Femur (tissue), 1 donor: Measurements from ENCODE around the gene ANKRD30B.
"Not testable (repeated sequence)": the region's sequence is repeated elsewhere in the genome, so short reads cannot be mapped to it uniquely, and the experiment has no call there.

Experiments
- DNase-seq: peaks from one replicate; pipeline ENCODE4 v3.0.0-alpha.2; 2017

Gene ANKRD30B

DNA sequence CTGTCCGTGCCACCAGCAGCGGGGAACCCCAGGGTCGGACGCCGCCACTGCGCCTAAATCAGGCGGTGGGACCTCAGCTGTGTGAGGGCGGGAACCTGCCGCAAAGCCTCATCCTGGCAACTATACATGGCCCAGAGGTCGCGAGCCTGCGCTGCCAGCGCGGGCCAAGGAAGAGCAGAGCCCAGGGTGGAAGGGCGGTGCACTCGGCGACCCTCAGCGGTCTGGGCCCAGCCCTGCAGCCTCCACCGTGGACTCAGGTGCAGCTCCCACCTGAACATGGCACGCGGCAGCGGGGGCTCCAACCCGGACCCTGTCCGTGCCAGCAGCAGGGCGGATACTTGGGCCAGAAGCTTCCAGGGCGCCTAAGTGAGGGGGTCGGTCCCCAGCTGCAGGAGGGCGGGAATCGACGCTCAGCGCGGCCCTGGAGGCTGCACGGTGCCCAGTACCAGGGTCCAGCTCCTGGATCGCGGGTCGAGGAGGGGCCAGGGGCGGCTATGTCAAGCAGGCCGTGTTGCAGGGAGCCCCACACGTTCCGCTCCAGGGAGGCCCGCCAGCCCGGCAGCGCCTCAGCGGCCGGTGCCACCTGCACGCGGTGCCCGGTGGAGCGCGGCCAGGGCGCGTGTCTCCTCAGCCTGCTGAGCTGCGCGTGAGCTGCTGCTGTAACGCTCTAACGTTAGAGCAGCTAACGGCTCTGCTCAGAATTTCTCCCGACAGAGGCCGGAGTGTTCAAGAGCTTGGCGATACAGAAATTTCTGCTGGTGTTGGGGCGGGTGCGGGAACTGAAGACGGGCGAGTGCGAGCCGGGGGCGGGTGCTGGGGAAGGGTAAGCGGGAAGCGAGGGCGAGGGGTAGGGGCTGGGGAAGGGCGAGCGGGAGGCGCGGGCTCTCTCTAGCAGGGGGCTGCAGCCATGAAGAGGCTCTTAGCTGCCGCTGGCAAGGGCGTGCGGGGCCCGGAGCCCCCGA is at the start of gene ANKRD30B:
Gene ANKRD30B, plus strand, starts transcription at position 660 of the 962 bp plus-strand sequence. Its CDS starts 248 bp downstream, at position 908.
- no peak for DNase-seq

- DNase-seq, result not testable (repeated sequence)
Measured at GRCh38 chr18:14701286-14702040, 46.5 kb upstream of the ANKRD30B start.

DNA sequence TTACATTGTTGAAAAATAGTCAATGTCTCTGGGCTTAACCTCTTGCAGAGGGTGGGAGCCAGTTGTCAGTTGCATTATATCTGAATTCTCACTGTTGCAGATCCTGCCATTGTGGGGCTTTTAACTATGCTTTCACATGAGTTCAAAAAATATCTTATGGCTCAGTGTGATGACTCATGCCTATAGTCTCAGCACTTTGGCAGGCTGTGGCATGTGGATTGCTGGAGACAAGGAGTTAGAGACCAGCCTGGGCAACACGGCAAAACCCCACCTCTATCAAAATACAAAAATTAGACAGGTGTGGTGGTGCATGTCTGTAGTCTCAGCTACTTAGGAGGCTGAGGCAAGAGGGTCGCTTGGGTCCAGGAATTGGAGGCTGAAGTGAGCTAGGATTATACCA is 38.2 kb upstream of the ANKRD30B start:
- not testable (repeated sequence) for DNase-seq

GRCh38 chr18:14721569-14721968 is 26.4 kb upstream of the ANKRD30B start:
- DNase-seq, result not testable (repeated sequence)

GRCh38 chr18:14739056-14739455 is 8.9 kb upstream of the ANKRD30B start:
- DNase-seq, result not testable (repeated sequence)

- DNase-seq, result no peak
Measured at GRCh38 chr18:14746897-14747296, 1.1 kb upstream of the ANKRD30B start.

- DNase-seq, result no peak
Measured at GRCh38 chr18:14748496-14748895, 524 bp downstream of the ANKRD30B start.

- not testable (repeated sequence) for DNase-seq
Measured at GRCh38 chr18:14763566-14763965, 15.6 kb downstream of the ANKRD30B start.

DNA sequence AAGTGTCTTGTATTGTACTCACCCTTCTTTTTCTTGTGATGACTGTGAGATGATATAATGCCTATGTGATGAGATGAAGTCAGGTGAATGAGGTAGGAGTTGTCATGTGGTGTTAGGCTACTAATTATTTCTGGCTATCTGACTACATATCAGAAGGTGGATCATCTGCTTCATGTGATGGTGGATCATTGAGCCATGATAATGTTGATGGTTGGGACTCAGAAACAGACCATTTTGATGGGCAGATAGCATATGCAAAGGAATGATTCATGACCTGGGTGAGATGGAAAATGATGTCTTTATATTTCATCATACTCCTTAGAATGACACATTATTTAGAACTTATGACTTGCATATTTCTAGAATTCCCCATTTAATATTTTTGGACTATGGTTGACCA is 19.5 kb downstream of the ANKRD30B start:
- DNase-seq, result no peak

DNA sequence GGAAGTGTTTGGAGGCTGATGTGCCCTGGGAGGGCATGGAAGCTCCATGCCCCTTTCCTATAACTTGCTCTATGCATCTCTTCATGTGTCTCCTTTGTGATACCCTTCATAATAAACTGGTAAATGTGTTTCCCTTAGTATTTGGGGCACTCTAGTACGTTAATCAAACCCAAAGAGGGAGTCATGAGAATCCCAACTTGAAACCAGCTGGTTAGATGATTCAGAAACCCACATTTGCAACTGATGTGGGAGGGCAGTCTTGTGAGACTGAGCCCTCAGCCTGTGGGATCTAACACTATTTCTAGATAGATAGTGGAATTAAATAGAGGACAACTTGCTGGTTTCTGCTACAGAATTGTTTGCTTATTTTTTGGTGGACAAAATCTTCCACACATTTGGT is 20.3 kb downstream of the ANKRD30B start:
- DNase-seq, result no peak

- no peak for DNase-seq
Measured at GRCh38 chr18:14769381-14769780, 21.4 kb downstream of the ANKRD30B start.

DNA sequence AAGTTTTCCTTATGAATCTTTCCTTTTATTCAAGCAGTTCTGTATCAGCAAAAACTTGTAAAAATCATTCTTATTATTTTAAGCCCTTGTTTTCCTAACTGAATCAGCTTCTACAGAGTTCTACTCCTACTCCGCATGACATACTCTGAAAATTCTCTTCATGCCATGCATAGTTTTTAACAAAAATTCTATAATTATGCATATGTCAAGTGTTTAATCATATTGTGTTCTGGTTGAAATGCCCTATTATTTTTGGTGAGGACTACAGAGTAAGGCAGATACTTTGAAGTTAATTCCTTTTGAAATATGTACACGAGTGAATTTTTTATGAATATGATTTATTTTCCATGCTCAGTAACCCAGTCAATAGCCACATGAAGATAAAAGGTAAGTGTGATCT is 28.8 kb downstream of the ANKRD30B start:
- no peak for DNase-seq

DNA sequence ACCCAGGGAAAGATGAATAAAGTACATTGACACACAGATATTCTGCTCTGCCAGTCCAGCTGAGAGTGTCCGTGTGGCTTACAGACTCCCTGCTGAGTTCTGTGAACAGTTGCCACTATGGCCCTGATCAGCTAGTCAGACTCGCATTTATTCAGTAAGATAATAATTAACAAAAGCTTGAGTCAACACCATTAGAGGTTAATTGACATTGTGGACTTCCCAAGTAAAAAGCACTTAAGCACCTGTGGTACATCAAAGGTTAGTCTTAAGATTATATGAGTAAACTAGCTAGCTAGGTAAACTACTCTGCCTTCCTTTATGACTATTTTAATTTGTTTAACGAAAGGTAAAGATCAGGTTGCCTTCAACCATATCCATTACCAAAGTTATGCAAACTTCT is 33.7 kb downstream of the ANKRD30B start:
- DNase-seq, result no peak

GRCh38 chr18:14784133-14784532 is 36.2 kb downstream of the ANKRD30B start:
- no peak for DNase-seq

- DNase-seq, result not testable (repeated sequence)
Measured at GRCh38 chr18:14796876-14797275, 48.9 kb downstream of the ANKRD30B start.

GRCh38 chr18:14797969-14798764 is 50.2 kb downstream of the ANKRD30B start:
- not testable (repeated sequence) for DNase-seq

GRCh38 chr18:14811081-14811480 is 63.1 kb downstream of the ANKRD30B start:
- not testable (repeated sequence) for DNase-seq

DNA sequence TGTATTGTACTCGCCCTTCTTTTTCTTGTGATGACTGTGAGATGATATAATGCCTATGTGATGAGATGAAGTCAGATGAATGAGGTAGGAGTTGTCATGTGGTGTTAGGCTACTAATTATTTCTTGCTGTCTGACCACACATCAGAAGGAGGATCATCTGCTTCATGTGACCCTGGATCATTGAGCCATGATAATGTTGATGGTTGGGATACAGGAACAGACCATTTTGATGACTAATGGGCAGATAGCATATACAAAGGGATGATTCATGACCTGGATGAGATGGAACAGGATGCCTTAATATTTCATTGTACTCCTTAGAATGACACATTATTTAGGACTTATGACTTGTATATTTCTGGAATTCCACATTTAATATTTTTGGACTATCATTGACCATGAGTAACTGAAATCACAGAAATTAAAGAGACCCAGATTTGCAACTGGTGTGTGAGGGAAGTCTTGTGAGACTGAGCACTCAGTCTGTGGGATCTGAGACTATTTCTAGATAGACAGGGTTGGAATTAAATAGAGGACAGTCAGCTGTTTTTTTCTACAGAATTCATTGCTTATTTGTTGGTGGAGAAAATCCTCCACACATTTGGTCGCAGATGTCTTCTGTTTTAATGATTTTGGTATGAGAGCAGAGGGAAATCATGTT is 79.1 kb downstream of the ANKRD30B start:
- DNase-seq, result not testable (repeated sequence)

GRCh38 chr18:14841607-14842006 is 93.6 kb downstream of the ANKRD30B start:
- not testable (repeated sequence) for DNase-seq

- DNase-seq, result not testable (repeated sequence)
Measured at GRCh38 chr18:14851533-14851932, 103.6 kb downstream of the ANKRD30B start.

DNA sequence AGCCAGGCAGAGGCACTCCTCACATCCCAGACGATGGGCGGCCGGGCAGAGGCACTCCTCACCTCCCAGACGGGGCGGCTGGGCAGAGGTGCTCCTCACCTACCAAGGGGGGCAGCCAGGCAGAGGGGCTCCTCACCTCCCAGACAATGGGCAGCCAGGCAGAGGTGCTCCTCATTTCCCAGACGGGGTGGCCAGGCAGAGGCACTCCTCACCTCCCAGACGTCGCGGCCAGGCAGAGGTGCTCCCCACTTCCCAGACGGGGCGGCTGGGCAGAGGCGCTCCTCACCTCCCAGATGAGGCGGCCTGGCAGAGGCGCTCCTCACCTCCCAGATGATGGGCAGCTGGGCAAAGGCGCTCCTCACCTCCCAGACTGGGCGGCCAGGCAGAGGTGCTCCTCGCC is 107.7 kb downstream of the ANKRD30B start:
- not testable (repeated sequence) for DNase-seq

DNA sequence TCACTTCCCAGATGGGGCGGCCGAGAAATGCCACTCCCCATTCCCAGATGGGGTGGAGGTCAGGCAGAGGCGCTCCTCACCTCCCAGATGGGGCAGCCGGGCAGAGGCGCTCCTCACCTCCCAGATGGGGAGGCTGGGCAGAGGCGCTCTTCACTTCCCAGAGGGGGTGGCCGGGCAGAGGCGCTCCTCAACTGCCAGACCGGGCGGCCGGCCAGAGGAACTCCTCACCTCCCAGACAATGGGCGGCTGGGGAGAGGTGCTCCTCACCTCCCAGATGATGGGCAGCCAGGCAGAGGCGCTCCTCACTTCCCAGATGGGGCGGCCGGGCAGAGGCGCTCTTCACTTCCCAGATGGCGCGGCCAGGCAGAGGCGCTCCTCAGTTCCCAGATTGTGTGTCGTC is 108.3 kb downstream of the ANKRD30B start:
- DNase-seq, result not testable (repeated sequence)
